Hepatic stellate cell (primary cell): ENCODE results near the gene FCAR.
"Not testable (repeated sequence)": the region's sequence is repeated elsewhere in the genome, so short reads cannot be mapped to it uniquely, and the experiment has no call there.

Source experiments
- DNase-seq: peaks from one replicate; pipeline ENCODE4 v3.0.0; 2011; ENCODE audit warnings: low spot score

FCAR gene

GRCh38 chr19:54894106-54894505 is 20.1 kb downstream of the FCAR start:
- not testable (repeated sequence) for DNase-seq

DNA sequence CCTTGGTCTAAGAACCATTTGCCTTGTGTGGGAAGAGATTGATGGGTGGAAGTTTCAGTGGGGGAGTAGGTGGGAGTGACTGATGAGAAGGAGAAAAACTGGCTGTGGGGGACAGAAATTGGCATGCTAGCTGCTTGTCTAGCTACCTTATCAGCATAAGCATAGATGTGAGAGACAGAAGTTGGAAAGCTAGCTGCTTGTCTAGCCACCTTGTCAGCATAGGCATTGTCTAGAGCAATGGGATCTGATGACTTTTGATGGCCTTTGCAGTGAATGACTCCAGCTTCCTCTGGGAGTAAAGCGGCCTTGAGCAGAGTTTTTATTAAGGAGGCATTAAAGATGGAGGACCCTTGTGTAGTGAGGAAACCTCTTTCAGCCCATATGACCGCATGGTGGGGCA is 22.0 kb downstream of the FCAR start:
- no peak for DNase-seq

DNA sequence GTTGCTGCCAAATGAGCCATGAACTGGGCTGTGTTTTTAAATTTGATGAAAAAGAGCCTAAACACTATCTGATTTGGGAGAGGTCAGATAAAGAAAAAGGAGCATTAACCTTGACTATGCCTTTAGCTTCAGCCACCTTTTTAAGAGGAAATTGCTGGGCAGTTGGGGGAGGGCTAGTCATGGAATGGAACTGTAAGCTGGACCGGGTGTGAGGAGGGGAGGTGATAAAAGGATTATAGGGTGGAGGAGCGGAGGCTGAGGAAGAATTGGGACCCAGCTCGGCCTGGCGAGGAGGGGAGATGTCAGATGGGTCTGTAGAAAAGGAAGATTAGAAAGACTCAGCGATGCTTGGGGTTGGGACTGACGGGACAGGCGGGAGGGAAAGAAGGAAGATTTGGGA is 24.6 kb downstream of the FCAR start:
- DNase-seq, result not testable (repeated sequence)

GRCh38 chr19:54899646-54900045 is 25.6 kb downstream of the FCAR start:
- not testable (repeated sequence) for DNase-seq

DNA sequence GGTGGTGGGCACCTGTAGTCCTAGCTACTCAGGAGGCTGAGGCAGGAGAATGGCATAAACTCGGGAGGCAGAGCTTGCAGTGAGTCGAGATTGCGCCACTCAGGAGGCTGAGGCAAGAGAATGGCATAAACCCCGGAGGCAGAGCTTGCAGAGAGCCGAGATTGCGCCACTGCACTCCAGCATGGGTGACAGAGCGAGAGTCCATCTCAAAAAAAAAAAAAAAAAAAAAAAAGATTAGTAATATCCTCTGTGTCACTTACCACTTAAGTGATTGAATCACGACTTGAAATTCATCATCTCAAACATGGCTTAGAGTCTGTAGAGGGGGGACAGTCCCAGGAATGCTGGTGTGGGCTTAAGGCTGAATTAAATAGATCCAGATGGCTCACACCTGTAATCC is 27.1 kb downstream of the FCAR start:
- DNase-seq, result not testable (repeated sequence)

DNA sequence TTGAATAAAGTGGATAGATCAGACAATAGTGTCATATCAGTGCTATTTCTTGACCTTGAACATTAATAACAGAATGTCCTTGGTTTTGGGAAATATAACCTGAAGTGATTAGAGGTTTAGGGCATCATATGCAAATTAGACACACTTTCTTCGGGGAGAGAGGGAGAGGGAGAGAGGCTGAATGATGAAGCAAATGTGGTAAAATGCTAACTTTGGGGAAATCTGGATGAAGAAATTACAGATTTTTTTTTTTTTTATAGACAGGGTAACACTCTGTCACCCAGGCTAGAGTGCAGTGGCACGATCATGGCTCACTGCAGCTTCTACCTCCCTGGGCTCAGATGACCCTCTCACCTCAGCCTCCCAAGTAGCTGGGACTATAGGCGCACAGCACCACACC is 28.0 kb downstream of the FCAR start:
- no peak for DNase-seq

- no peak for DNase-seq
Observed at GRCh38 chr19:54903303-54903702, 29.3 kb downstream of the FCAR start.

DNA sequence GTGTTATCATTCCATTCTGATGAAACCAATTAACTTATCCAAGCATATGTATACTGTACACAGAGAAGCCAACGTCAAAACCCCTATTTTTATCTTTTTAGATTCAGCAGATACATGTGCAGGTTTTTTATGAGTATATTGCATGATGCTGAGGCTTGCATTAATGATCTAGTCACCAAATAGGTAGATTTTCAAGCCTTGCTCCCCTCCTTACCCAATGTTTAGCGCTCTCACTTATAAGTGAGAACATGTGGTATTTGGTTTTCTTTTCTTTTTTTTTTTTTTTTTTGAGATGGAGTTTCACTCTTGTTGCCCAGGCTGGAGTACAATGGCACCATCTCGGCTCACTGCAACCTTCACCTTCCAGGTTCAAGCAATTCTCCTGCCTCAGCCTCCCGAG is 30.2 kb downstream of the FCAR start:
- not testable (repeated sequence) for DNase-seq

GRCh38 chr19:54905421-54905802 is 31.4 kb downstream of the FCAR start:
- no peak for DNase-seq

DNA sequence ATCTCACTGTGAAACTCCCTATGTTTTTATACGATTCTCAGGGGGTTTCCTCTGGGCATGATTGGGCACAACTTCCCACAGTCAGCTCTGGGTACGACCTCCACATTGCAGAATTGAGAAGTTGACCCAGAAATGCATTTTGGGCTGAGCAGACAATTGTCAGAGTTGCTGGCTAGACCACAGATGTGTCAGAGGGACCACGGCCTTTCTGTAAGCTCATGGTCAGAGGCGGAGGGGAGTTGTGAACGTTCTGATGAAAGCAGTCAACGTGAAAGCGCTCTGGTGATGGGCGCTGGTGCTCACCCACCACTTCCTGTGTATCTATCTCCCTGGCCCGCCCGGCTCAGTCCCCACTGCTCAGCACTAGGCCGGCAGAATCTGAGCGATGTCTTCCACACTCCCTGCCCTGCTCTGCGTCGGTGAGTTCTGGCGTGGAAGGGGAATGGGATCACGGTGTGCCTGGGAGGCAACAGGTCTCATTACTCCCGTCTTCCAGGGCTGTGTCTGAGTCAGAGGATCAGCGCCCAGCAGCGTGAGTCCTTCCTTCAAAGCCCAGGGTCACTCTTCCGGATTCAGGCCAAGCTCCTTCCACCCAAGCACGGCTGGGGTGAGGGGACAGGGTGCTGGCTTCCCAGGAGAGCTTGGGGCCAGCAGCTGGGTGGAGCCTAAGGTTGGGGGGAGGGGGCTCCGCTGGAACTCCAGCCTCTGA is 31.9 kb downstream of the FCAR start, which contains the start of gene NCR1:
TSS of gene NCR1 (plus strand) at position 346 of the 709 bp plus-strand sequence. CDS start at position 386, 40 bp downstream.
- DNase-seq, result no peak

GRCh38 chr19:54906819-54907218 is 32.8 kb downstream of the FCAR start:
- no peak for DNase-seq

GRCh38 chr19:54907899-54908298 is 33.9 kb downstream of the FCAR start:
- DNase-seq, result not testable (repeated sequence)

DNA sequence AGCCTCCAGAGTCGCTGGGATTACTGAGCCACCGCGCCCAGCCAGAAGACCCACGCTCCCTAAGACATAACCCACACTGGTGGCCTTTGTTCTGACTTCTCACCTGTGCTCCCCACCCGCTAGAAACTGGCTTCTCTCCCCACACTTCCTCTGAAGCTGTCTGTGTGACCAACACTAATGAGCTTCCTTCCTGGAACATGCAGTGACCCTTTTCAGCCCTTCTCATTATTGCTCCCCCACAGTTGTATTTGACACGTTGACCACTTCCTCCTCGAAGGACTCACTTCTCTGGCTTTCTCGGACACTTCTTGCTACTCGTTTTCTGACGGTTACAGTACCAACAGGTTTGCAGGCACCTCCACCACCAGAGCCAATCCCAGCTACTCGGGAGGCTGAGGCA is 42.8 kb downstream of the FCAR start:
- DNase-seq, result no peak

DNA sequence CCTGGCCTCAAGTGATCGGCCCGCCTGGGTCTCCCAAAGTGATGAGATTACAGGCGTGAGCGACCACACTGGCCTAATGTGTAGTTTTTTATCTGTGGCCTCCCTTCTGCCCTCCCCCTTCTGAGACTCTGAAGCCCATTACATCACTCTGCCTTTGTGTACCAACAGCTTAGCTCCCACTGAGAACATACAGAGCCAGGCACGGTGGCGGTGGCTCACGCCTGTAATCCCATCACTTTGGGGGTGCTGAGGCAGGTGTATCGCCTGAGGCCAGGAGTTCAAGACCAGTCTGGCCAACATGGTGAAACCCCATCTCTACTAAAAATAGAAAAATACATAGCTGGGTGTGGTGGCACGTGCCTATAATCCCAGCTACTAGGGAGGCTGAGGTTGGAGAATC is 44.5 kb downstream of the FCAR start:
- no peak for DNase-seq

DNA sequence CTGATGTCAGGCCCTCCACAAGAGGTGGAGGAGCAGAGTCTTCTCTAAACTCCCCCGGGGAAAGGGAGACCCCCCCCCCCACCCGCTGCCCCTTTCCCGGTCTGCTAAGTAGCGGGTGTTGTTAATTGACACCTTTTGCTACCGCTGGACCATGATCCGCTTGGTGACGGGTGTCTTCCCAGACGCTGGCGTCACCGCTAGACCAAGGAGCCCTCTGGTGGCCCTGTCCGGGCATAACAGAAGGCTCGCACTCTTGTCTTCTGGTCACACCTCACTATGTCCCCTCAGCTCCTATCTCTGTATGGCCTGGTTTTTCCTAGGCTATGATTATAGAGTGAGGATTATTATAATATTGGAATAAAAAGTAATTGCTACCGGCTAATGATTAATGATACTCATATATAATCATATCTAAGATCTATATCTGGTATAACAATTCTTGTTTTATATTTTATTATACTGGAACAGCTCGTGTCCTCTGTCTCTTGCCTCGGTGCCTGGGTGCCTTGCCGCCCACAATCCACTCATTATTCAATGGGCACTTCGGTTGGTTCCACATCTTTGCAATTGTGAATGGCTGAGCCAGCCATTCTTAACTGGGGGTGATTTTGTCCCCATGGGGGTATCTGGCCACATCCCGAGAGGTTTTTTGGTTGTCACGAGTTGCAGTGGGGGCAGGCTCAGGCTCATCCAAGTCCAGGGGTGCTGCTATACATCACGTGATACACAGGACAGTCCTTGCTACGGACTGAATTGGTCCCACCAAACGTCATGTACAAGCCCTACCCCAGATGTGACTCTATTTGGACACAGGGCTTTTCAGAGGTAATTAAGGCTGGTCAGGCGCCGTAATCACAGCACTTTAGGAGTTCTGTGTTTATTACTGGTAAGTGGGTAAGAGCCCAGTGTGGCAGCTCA is 45.9 kb downstream of the FCAR start:
- DNase-seq, result not testable (repeated sequence)

- no peak for DNase-seq
Observed at GRCh38 chr19:54921082-54921481, 47.0 kb downstream of the FCAR start.

DNA sequence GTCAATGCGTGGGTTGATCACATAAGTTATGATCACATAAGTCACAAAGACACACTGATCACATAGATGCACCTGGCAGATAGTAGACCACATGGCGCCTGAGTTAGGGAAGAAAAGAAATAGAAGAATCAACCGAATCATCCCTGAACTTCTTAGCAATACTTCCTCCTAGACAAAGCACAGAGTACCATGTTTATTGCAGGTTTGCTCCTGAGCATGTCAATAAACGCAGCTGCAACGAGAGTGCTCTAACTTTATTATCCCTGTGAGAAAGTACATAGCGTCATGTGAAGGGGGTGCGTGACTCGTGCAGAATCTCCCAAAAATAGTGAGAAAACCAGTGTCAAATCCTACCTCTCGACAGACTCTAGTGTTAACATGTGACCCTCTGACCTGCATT is 49.2 kb downstream of the FCAR start:
- DNase-seq, result no peak

DNA sequence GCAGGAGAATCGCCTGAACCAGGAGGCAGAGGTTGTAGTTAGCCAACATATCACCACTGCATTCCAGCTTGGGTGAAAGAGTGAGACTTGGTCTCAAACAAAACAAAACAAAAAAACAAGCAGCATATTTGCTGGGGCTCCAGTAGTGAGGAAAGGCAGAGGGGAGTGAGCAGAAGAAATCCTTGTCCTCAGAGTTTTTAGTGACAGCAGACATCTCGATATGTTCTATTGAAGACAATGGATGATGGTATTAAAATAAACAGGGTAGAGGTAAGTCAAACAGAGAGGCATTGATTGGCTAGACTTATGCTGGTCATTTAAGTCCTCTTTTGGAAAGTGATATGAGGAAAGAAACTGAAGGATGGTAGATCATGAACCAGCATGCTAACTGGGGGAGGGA is 54.3 kb downstream of the FCAR start:
- DNase-seq, result no peak

DNA sequence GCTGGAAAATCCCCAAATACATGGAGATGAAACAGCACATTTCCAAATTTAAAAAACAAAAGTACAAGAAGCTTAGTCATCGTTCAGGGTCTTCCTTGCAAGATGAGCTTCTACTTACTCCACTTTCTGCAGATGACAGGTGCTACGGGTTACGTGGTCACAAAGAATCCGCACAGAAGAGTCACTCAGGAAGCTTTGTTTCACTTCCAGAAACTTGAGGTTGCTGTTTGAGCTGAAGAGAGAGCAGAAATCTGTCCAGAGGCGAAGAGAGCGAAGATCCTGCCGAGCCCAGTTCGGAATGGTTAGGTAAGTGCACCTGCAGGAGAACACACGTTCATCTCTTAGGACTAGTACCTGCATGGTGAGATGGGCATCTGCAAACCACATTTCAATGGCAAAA is 63.9 kb downstream of the FCAR start:
- DNase-seq, result no peak

DNA sequence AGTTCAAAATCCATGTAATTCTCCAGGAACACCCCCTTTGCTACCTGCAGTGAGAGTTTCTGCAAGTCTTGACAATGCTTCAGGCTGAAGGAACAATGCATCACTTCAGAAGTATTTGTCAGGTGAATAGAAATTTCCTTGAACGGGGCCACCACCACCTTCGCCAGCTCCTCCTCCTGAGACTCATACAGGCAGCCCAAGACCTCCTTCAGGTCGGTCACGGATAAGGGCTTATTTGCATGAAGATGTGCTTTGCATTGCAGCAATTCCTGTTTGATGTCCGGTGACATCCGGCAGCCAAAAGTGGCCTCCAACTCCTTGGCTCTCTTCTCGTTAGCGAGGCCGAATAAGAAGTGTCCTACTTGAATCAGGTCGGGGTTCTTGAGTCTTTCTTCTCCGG is 64.9 kb downstream of the FCAR start:
- DNase-seq, result no peak

GRCh38 chr19:54939538-54939937 is 65.5 kb downstream of the FCAR start:
- not testable (repeated sequence) for DNase-seq
